ENCODE measurements around the gene POU2AF1.

Gene POU2AF1

DNA sequence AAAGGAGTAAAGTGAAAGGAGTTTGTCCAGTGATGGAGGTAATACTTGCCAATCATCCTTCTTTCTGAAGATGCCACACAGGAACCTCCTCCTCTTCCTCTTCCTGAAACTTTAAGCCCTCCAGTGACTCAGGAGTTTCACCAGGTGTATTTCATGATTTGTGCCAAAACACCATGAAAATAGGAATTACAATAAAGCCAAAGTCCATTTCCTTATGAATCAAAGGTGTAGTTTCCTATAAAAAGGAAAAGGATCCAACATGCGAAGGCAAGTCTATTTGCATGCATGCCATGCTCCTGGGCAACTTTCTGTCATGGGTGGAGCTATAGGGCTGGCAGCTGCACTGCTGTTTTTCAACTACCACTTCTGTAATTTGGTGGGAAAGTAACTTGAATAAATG, 9.8 kb upstream of the POU2AF1 start:
- TF ChIP-seq, protein P1, sequence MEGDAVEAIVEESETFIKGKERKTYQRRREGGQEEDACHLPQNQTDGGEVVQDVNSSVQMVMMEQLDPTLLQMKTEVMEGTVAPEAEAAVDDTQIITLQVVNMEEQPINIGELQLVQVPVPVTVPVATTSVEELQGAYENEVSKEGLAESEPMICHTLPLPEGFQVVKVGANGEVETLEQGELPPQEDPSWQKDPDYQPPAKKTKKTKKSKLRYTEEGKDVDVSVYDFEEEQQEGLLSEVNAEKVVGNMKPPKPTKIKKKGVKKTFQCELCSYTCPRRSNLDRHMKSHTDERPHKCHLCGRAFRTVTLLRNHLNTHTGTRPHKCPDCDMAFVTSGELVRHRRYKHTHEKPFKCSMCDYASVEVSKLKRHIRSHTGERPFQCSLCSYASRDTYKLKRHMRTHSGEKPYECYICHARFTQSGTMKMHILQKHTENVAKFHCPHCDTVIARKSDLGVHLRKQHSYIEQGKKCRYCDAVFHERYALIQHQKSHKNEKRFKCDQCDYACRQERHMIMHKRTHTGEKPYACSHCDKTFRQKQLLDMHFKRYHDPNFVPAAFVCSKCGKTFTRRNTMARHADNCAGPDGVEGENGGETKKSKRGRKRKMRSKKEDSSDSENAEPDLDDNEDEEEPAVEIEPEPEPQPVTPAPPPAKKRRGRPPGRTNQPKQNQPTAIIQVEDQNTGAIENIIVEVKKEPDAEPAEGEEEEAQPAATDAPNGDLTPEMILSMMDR (IDR thresholded peaks at IDR 0.05; ENCODE audit: low read depth, low read length, missing control alignments) = no peak
- DNase-seq (ENCODE audit: extremely low read depth, low read depth) = no peak
- no peak overlapping the region for H3K4me3 ChIP-seq (replicated peaks; ENCODE audit: low read depth, low read length)

DNA sequence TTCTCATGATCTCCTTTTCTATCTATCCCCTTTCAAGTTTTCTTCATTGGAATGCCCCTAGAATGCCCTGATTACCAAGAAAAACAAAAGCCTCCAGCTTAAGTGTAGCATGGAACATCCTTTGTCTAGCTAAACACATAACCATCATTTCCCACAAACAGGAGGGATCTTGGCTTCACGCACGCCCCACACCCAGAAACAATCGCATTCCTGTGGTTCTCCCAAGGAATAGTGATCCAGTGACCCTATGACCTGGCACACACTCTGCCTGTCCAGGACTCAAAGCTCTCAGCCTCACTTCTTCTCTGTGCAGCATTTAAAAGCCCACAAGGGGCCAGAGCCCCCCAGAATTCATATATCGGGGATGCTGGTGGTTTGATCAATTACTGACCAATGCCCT, 9.3 kb upstream of the POU2AF1 start:
- TF ChIP-seq, protein P1 (IDR thresholded peaks at IDR 0.05; ENCODE audit: low read depth, low read length, missing control alignments) = no peak
- H3K4me3 ChIP-seq (replicated peaks; ENCODE audit: low read depth, low read length) = no peak overlapping the region
- no peak for DNase-seq (ENCODE audit: extremely low read depth, low read depth)

DNA sequence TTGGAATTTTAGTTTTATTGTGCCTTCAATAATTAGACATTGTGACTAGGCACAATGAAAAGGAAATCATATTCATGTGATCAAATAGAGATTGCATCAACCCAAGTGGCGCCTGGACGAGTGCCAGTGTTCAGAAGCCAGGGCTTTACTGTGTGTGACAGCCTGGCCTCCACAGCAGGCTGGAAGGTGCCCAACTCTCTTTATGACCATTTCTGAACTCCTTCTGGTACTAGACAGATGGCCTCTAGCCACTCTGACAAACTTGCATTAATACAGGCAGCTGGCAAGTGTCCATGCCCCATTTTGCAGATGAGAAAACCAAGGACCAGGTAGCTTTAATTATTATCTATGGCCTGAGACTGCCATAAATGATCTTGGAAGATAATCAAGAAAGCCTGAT, 8.3 kb upstream of the POU2AF1 start:
- H3K4me3 ChIP-seq (replicated peaks; ENCODE audit: low read depth, low read length) = no peak overlapping the region
- DNase-seq (ENCODE audit: extremely low read depth, low read depth) = no peak
- TF ChIP-seq, protein P1 (IDR thresholded peaks at IDR 0.05; ENCODE audit: low read depth, low read length, missing control alignments) = no peak

DNA sequence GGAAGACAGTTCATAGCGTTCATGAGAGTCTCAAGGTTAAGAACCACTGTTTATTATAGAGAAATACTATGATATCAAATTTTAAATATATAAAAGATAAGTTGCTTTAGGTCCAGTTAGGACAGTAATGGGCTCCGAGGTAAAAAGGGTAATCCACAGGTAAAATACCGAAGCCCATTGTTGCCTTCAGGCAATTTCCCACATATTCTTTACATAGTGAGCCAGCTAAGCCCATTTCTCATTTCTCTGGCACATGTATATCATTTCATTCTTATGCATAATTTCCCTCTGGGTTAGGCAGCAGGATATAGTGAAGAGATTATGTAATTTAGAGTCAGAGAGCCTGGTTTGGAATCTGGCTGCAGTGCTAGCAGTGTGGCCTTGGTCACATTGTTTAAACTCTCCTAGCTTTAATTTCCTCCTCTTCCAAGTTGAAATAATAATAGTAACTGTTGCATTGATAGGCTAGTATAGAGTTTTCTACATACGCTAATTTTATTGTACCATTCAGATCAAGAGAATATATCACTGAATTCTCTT, 7.6 kb upstream of the POU2AF1 start:
- TF ChIP-seq, protein P1 (IDR thresholded peaks at IDR 0.05; ENCODE audit: low read depth, low read length, missing control alignments) = no peak
- no peak for DNase-seq (ENCODE audit: extremely low read depth, low read depth)

DNA sequence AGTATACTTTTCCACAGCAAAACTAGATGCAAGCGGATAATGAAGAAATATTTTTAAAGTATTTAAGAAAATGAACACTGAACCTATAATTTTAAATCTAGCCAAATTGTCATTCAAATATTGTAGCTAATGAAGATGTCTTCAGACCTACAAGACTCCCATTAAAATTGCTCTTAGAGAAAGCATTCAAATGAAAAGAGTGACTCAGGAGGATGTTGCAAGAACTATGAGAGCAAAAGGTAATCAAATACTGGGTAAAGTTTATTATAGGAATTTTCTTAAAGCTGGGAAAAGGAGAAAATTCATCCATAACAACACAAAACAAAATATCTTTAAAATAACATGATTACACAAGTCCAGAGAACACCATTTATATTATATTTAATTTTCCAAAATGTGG, 5.4 kb upstream of the POU2AF1 start:
- H3K4me3 ChIP-seq (replicated peaks; ENCODE audit: low read depth, low read length) = no peak overlapping the region
- no peak for DNase-seq (ENCODE audit: extremely low read depth, low read depth)
- TF ChIP-seq, protein P1 (IDR thresholded peaks at IDR 0.05; ENCODE audit: low read depth, low read length, missing control alignments) = no peak

More for the DNA sequence above, 7.6 kb upstream of the POU2AF1 start:
- no peak overlapping the region for H3K4me3 ChIP-seq (replicated peaks; ENCODE audit: low read depth, low read length)

DNA sequence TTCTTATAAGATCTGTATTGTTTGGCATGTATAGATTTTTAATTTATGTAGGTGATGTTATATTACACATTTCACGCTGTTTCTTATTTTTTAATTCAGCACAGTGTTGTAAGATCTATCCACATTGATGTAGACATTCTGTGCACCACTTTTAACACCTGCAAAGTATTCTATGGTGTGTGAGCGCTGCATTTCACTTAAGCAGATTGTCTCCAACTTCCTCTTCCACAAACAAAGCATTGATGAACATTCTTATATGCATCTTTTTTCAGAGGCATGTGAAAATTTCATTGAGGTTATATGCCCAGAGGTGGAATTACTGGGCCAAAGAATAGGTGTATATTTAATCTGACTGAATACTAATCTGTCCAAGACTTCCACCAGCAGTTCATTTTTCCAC, 3.4 kb upstream of the POU2AF1 start:
- no peak overlapping the region for H3K4me3 ChIP-seq (replicated peaks; ENCODE audit: low read depth, low read length)
- TF ChIP-seq, protein P1 (IDR thresholded peaks at IDR 0.05; ENCODE audit: low read depth, low read length, missing control alignments) = no peak
- no peak for DNase-seq (ENCODE audit: extremely low read depth, low read depth)

DNA sequence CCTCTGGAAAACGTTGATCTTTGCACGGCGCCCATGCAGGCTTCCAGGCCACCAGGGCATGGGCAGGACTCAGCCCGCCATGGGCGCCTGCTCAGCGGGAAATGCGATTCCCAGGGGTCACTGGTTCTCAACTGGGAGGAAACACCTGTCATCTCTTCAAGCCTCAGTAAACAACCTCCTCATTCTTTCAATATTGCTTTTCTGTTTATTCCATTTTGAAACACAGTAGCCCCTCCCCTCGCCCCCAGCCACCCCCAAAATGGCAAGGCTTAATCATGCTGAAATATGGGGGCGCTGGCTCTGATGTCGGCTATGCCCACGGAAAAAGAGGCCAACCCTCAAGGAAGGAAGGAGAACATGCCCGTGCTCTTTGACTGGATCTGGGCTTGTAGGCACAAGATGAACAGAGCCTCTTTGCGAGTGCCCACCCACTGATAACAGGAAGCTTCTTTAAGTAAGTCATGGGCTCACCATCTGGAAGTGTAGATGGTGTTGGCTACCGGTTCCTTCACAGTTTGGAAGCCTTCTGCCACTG, 594 bp upstream of the POU2AF1 start:
- H3K4me3 ChIP-seq (replicated peaks; ENCODE audit: low read depth, low read length) = no peak overlapping the region
- TF ChIP-seq, protein P1 (IDR thresholded peaks at IDR 0.05; ENCODE audit: low read depth, low read length, missing control alignments) = no peak
- DNase-seq (ENCODE audit: extremely low read depth, low read depth) = no peak
